Lower leg skin (tissue), 4 donors: Measurements from ENCODE around the gene NOD1. TPM values are rescaled to one million over a fixed set of nuclear protein-coding genes. Genes with fewer than 3 reads are reported as not detected.

Experiments used
- DNase-seq, 2 donors: peaks; one replicate each; pipeline ENCODE4 v3.0.0-alpha.2; 2019; ENCODE audit warnings: low spot score in 2 of 2
- H3K4me3 ChIP-seq: fragments of 200-600 bp; sonication (generic); 2 replicates; pipeline ENCODE4 v1.5.1; 2017; ENCODE audit warnings: mild to moderate bottlenecking, low read depth; ENCODE audit not compliant: poor library complexity, severe bottlenecking
- POLR2A ChIP-seq, 2 donors: fragments of 450-650 bp; IDR thresholded peaks; one replicate each; pipeline ENCODE4 v1.6.1; 2016 to 2017; ENCODE audit warnings: antibody characterized with exemption in 2 of 2, mild to moderate bottlenecking in 1 of 2, moderate library complexity in 1 of 2
- WGBS, 2 donors: methylation state at CpG; one replicate each; pipeline ENCODE4 v1.1.5; 2018; 5-methylcytosine and 5-hydroxymethylcytosine counted together
- intact Hi-C: fragments of 100-400 bp; cut with DNase I; formaldehyde crosslinking; loops from one replicate; pipeline ENCODE4 v1.15.0; 2023; ENCODE audit warnings: low total_unique reads
- total RNA-seq, 4 donors: library from RNA; depleted of rRNA; stranded (reverse); fragments of >200 nt; gene quantifications; one replicate each; pipeline ENCODE4 v1.1.0, GENCODE V29; 2016
- TF ChIP-seq, protein P1 (sequence below), 3 donors: fragments of 450-650 bp; IDR thresholded peaks; one replicate each; pipeline ENCODE4 v1.5.1; 2016; ENCODE audit warnings: antibody characterized with exemption in 3 of 3, mild to moderate bottlenecking in 3 of 3, moderate library complexity in 2 of 3

Gene NOD1
- total RNA-seq, 4 donors from 2014 or later, result 5.1 to 14.5 (median 10.9) TPM

DNA sequence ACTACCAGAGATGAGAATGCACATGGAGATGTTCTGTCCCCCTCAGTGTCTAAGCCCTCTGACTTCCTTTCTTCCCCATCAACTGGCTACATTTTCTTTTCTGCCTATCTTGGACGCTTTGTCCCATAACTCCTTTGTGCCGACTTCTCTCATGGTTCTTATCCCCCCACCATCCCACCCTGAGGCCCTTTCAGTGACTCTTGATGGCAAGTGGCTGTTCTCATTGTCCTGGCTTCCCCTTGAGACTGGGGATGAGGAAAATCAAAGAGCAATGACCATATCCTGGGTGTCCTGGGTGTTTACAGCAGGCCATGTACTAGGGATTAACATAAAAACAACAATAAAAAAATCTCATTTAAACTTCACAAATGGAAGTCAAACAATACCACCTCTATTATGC is 44.9 kb upstream of the NOD1 start:
- H3K4me3 ChIP-seq, result no peak overlapping the region
- intact Hi-C loops, result no loop called here
- DNase-seq, result no peak
- TF ChIP-seq, protein P1, sequence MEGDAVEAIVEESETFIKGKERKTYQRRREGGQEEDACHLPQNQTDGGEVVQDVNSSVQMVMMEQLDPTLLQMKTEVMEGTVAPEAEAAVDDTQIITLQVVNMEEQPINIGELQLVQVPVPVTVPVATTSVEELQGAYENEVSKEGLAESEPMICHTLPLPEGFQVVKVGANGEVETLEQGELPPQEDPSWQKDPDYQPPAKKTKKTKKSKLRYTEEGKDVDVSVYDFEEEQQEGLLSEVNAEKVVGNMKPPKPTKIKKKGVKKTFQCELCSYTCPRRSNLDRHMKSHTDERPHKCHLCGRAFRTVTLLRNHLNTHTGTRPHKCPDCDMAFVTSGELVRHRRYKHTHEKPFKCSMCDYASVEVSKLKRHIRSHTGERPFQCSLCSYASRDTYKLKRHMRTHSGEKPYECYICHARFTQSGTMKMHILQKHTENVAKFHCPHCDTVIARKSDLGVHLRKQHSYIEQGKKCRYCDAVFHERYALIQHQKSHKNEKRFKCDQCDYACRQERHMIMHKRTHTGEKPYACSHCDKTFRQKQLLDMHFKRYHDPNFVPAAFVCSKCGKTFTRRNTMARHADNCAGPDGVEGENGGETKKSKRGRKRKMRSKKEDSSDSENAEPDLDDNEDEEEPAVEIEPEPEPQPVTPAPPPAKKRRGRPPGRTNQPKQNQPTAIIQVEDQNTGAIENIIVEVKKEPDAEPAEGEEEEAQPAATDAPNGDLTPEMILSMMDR (IDR thresholded peaks at IDR 0.05), result no peak
- WGBS, 2 donors, result 91 to 95% methylated on average over 2 of the region's 2 CpGs

DNA sequence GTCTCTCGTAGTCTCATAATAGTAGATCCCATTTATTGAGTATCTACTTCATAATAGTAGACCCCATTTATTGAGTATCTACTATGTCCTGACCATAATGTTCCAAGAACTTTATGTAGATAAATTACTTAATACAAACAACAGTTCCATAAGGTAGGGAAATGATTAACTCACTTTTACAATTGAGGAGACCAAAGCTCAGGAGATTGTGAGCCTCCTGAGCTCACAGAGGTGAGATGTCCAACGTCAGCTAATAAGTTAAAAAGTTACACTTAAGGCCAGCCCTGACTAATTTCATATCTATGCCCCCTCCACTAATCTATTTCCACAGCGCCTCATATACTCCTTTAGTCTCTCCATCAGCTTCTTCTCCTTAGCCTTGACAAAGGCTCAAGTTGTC is 43.6 kb upstream of the NOD1 start:
- WGBS, 2 donors, result 97 to 98% methylated on average over 3 of the region's 3 CpGs
- no peak overlapping the region for H3K4me3 ChIP-seq
- DNase-seq, result no peak
- no peak for TF ChIP-seq POLR2A (IDR thresholded peaks at IDR 0.05)
- TF ChIP-seq, protein P1 (IDR thresholded peaks at IDR 0.05), result no peak
- intact Hi-C loops, result no loop called here

DNA sequence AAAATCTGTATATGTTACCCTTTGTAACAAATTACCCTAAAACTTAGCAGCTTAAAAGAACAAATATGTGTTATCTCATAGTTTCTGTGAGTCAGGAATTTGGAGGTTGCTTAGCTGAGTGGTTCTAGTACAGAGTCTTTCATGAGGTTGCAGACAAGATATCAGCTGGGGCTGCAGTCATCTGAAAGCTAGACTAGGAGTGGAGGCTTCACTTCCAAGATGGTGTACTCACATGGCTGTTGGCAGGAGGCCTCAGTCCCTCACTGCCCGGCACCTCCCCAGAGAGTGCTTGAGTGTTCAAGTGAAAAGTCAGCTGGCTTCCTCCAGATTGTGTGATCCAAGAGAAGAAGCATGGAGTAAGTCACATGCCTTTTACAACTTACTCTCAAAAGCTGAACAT is 42.9 kb upstream of the NOD1 start:
- DNase-seq, result peak; percentile 63 to 91
- intact Hi-C loops, result no loop called here

DNA sequence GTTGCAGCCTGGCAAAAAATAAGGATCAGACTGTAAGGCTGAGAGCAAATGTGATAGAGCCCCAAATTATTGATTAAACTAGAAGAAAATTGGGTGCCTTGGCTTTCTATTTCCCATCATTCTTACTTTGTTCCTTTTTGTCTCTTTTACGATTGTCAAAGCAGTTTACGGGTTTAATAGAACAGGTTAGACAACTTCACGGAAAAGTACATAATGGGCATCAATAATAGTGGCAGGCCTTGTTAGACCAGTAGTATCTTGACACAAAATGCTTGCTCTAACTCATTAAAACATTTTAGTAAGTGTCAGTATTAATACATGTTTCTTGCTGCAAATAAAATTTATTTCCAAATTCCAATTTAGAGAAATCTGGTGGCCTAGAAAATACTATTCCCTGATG is 40.5 kb upstream of the NOD1 start:
- WGBS, 2 donors, result 59 to 64% methylated on average over 3 of the region's 3 CpGs
- no peak for DNase-seq
- intact Hi-C loops, result no loop called here
- no peak for TF ChIP-seq POLR2A (IDR thresholded peaks at IDR 0.05)
- TF ChIP-seq, protein P1 (IDR thresholded peaks at IDR 0.05), result no peak
- H3K4me3 ChIP-seq, result no peak overlapping the region

More for the DNA sequence above, 42.9 kb upstream of the NOD1 start:
- 33 to 41% methylated on average over 1 of the region's 1 CpG for WGBS, 2 donors
- H3K4me3 ChIP-seq, result no peak overlapping the region
- TF ChIP-seq, protein P1 (IDR thresholded peaks at IDR 0.05), result no peak
- TF ChIP-seq POLR2A (IDR thresholded peaks at IDR 0.05), result no peak

DNA sequence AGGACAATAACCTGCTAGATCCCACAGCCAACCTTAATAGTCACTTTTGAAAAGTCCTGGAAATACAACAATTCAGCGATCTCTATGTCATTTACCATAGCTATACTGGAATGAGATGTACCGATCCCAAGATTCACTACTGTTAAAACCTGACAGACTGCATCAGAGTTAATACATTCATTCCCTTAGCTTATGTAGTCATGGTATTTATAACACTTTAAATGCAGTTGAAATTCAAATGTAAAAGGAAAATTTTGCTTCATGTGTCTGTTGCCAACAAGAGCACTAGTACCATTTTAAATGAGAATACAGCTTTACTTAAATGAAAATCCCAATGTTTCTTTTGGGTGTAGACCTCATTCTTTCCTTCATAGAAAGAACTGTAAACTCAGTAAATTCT is 37.2 kb upstream of the NOD1 start:
- no peak overlapping the region for H3K4me3 ChIP-seq
- WGBS, 2 donors, result 95 to 96% methylated on average over 2 of the region's 2 CpGs
- intact Hi-C loops, result no loop called here
- TF ChIP-seq, protein P1 (IDR thresholded peaks at IDR 0.05), result no peak
- TF ChIP-seq POLR2A (IDR thresholded peaks at IDR 0.05), result no peak
- no peak for DNase-seq

DNA sequence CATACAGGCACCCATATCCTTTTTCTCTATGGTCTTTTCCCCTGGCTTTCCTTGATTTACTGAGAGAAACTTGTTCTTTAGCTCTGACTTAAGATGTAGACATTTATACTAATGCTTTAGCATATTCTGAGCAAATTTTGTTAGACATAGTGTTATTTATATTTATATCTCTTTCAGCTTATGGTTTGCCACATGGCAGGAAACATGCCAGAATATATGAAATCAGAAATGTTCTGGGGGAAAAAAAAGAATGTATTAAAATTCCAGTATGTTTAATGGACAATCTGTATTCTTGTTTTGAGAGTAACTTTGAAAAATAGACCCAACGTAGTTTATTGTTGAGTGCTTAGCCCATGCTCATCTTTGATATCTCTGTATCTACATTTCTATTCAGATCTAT is 36.2 kb upstream of the NOD1 start:
- H3K4me3 ChIP-seq, result no peak overlapping the region
- intact Hi-C loops, result no loop called here
- TF ChIP-seq, protein P1 (IDR thresholded peaks at IDR 0.05), result no peak
- TF ChIP-seq POLR2A (IDR thresholded peaks at IDR 0.05), result no peak
- DNase-seq, result no peak
- WGBS, 2 donors, result 97% methylated on average over 1 of the region's 1 CpG
